ENCODE results near the gene NPL. TPM values are rescaled to one million over a fixed set of nuclear protein-coding genes. Genes with fewer than 3 reads are reported as not detected.
A peak's percentile ranks its signal among the peaks of the same experiment; 100 is the strongest.

Gene NPL
- total RNA-seq, 3 donors from 2014 or later = 5.2 to 11.0 (median 10.4) TPM

- no peak for ATAC-seq
- Mint-ChIP-seq H3K9me3 (no peaks in the 10 kb centered on the region), H3K4me3 (no peak overlapping the region), H3K27me3 (ENCODE audit: low read depth) (peaks cover 3% of the 10 kb centered on the region), H3K4me1 (ENCODE audit: low read depth) (peaks cover 16% of the 10 kb centered on the region), H3K36me3 (ENCODE audit: insufficient read depth) (no peaks in the 10 kb centered on the region)
- DNase-seq = peak; percentile 21
These were observed 3.2 kb upstream of the NPL start for GRCh38 chr1:182786223-182786994.

- Mint-ChIP-seq H3K4me3 (no peak overlapping the region), H3K9me3 (no peaks in the 10 kb centered on the region)
These were observed 2.6 kb upstream of the NPL start for GRCh38 chr1:182786995-182787324.

GRCh38 chr1:182791281-182792179, 2.0 kb downstream of the NPL start:
- no peak for DNase-seq
- no peaks in the 10 kb centered on the region for H3K36me3 Mint-ChIP-seq (ENCODE audit: insufficient read depth)
- H3K4me3 Mint-ChIP-seq = no peak overlapping the region
- peaks cover 12% of the 10 kb centered on the region for H3K4me1 Mint-ChIP-seq (ENCODE audit: low read depth)
- H3K27me3 Mint-ChIP-seq (ENCODE audit: low read depth) = no peaks in the 10 kb centered on the region
- no peak for ATAC-seq
- H3K9me3 Mint-ChIP-seq = no peaks in the 10 kb centered on the region

More at GRCh38 chr1:182786995-182787324, 2.6 kb upstream of the NPL start:
- Mint-ChIP-seq H3K36me3 (ENCODE audit: insufficient read depth) (no peaks in the 10 kb centered on the region), H3K27me3 (ENCODE audit: low read depth) (peaks cover 3% of the 10 kb centered on the region), H3K4me1 (ENCODE audit: low read depth) (peaks cover 16% of the 10 kb centered on the region)
- ATAC-seq (no peak), DNase-seq (no peak)

GRCh38 chr1:182794091-182794490, 4.5 kb downstream of the NPL start:
- peaks cover under 1% of the 10 kb centered on the region for H3K36me3 Mint-ChIP-seq (ENCODE audit: insufficient read depth)
- peaks cover 8% of the 10 kb centered on the region for H3K4me1 Mint-ChIP-seq (ENCODE audit: low read depth)
- H3K9me3 Mint-ChIP-seq = no peaks in the 10 kb centered on the region
- ATAC-seq (no peak), DNase-seq (no peak)
- no peaks in the 10 kb centered on the region for H3K27me3 Mint-ChIP-seq (ENCODE audit: low read depth)
- no peak overlapping the region for H3K4me3 Mint-ChIP-seq

- no peak for DNase-seq
- H3K9me3 Mint-ChIP-seq = no peaks in the 10 kb centered on the region
- H3K4me3 Mint-ChIP-seq = no peak overlapping the region
- no peaks in the 10 kb centered on the region for H3K27me3 Mint-ChIP-seq (ENCODE audit: low read depth)
- H3K36me3 Mint-ChIP-seq (ENCODE audit: insufficient read depth) = peaks cover 1% of the 10 kb centered on the region
- H3K4me1 Mint-ChIP-seq (ENCODE audit: low read depth) = peaks cover 7% of the 10 kb centered on the region
- ATAC-seq = no peak
These were observed 5.2 kb downstream of the NPL start for GRCh38 chr1:182794676-182795201.

GRCh38 chr1:182795563-182796228, 6.1 kb downstream of the NPL start:
- no peaks in the 10 kb centered on the region for H3K9me3 Mint-ChIP-seq
- H3K27me3 Mint-ChIP-seq (ENCODE audit: low read depth) = no peaks in the 10 kb centered on the region
- H3K4me3 Mint-ChIP-seq = no peak overlapping the region
- H3K4me1 Mint-ChIP-seq (ENCODE audit: low read depth) = peaks cover 1% of the 10 kb centered on the region
- ATAC-seq (no peak), DNase-seq (no peak)
- H3K36me3 Mint-ChIP-seq (ENCODE audit: insufficient read depth) = peaks cover 1% of the 10 kb centered on the region

- peaks cover 21% of the 10 kb centered on the region for H3K36me3 Mint-ChIP-seq (ENCODE audit: insufficient read depth)
- no peaks in the 10 kb centered on the region for H3K27me3 Mint-ChIP-seq (ENCODE audit: low read depth)
- no peak for ATAC-seq
- no peak for DNase-seq
- H3K9me3 Mint-ChIP-seq = no peaks in the 10 kb centered on the region
- no peaks in the 10 kb centered on the region for H3K4me1 Mint-ChIP-seq (ENCODE audit: low read depth)
- H3K4me3 Mint-ChIP-seq = no peak overlapping the region
These were observed 12.6 kb downstream of the NPL start for GRCh38 chr1:182802006-182802803.

GRCh38 chr1:182803846-182804245, 14.3 kb downstream of the NPL start:
- ATAC-seq (no peak), DNase-seq (no peak)
- Mint-ChIP-seq H3K9me3 (no peaks in the 10 kb centered on the region), H3K36me3 (ENCODE audit: insufficient read depth) (peaks cover 29% of the 10 kb centered on the region), H3K4me1 (ENCODE audit: low read depth) (no peaks in the 10 kb centered on the region), H3K4me3 (no peak overlapping the region), H3K27me3 (ENCODE audit: low read depth) (no peaks in the 10 kb centered on the region)

GRCh38 chr1:182806015-182806678, 16.6 kb downstream of the NPL start:
- Mint-ChIP-seq H3K4me3 (no peak overlapping the region), H3K36me3 (ENCODE audit: insufficient read depth) (peaks cover 29% of the 10 kb centered on the region), H3K4me1 (ENCODE audit: low read depth) (no peaks in the 10 kb centered on the region), H3K27me3 (ENCODE audit: low read depth) (no peaks in the 10 kb centered on the region), H3K9me3 (no peaks in the 10 kb centered on the region)
- no peak for ATAC-seq
- DNase-seq = no peak

GRCh38 chr1:182807907-182808306, 18.3 kb downstream of the NPL start:
- Mint-ChIP-seq H3K36me3 (ENCODE audit: insufficient read depth) (peaks cover 29% of the 10 kb centered on the region), H3K4me3 (no peak overlapping the region), H3K9me3 (no peaks in the 10 kb centered on the region), H3K27me3 (ENCODE audit: low read depth) (no peaks in the 10 kb centered on the region), H3K4me1 (ENCODE audit: low read depth) (no peaks in the 10 kb centered on the region)
- no peak for ATAC-seq
- no peak for DNase-seq

- peaks cover 26% of the 10 kb centered on the region for H3K36me3 Mint-ChIP-seq (ENCODE audit: insufficient read depth)
- ATAC-seq = no peak
- no peaks in the 10 kb centered on the region for H3K9me3 Mint-ChIP-seq
- DNase-seq = no peak
- H3K4me1 Mint-ChIP-seq (ENCODE audit: low read depth) = no peaks in the 10 kb centered on the region
- H3K27me3 Mint-ChIP-seq (ENCODE audit: low read depth) = no peaks in the 10 kb centered on the region
- H3K4me3 Mint-ChIP-seq = no peak overlapping the region
These were observed 19.9 kb downstream of the NPL start for GRCh38 chr1:182809414-182809957.

GRCh38 chr1:182811975-182812722, 22.6 kb downstream of the NPL start:
- Mint-ChIP-seq H3K4me1 (ENCODE audit: low read depth) (no peaks in the 10 kb centered on the region), H3K9me3 (no peaks in the 10 kb centered on the region), H3K27me3 (ENCODE audit: low read depth) (no peaks in the 10 kb centered on the region), H3K4me3 (no peak overlapping the region), H3K36me3 (ENCODE audit: insufficient read depth) (peaks cover 24% of the 10 kb centered on the region)
- no peak for ATAC-seq
- no peak for DNase-seq

Data from activated T-cell treated with anti-CD3 and anti-CD28 coated beads, Interleukin-2, amount 50 U/mL, for 4 hours (primary cell).